Activated T-helper 2 cell treated with anti-CD3 and anti-CD28 coated beads, Interferon-gamma antibody, Interleukin-2, Interleukin-4, amounts not matched to agents 10 μg/mL and 5 μg/mL and 100 μg/mL, durations not matched to agents 14 hours and 24 hours and 36 hours (primary cell): Measurements from ENCODE around the gene IQCC. TPM values are rescaled to one million over a fixed set of nuclear protein-coding genes. Genes with fewer than 3 reads are reported as not detected.

Experiments
- DNase-seq: peaks from one replicate; pipeline ENCODE4 v3.0.0; 2021; ENCODE audit warnings: low spot score
- H3K27ac Mint-ChIP-seq: one replicate; pipeline ENCODE4 v1.8.0; 2021; ENCODE audit warnings: mixed read lengths
- H3K27me3 Mint-ChIP-seq: one replicate; pipeline ENCODE4 v1.8.0; 2021; ENCODE audit warnings: low read depth, mixed read lengths
- H3K36me3 Mint-ChIP-seq: one replicate; pipeline ENCODE4 v1.8.0; 2021; ENCODE audit warnings: low read depth, mixed read lengths
- H3K4me1 Mint-ChIP-seq: one replicate; pipeline ENCODE4 v1.8.0; 2021; ENCODE audit warnings: low read depth, mixed read lengths
- H3K4me3 Mint-ChIP-seq: one replicate; pipeline ENCODE4 v1.8.0; 2021; ENCODE audit warnings: low read depth, mild to moderate bottlenecking, moderate library complexity, mixed read lengths
- H3K9me3 Mint-ChIP-seq: one replicate; pipeline ENCODE4 v1.8.0; 2021; ENCODE audit warnings: mixed read lengths
- intact Hi-C: fragments of 100-400 bp; cut with micrococcal nuclease; formaldehyde crosslinking; loops from one replicate; pipeline ENCODE4 v1.15.1; 2023
- total RNA-seq: library from RNA; stranded (reverse); gene quantifications from 2 replicates; pipeline ENCODE4 v1.2.3, GENCODE V29; 2022

The IQCC gene
- total RNA-seq, 1 donor from 2014 or later = 5.4 TPM

DNA sequence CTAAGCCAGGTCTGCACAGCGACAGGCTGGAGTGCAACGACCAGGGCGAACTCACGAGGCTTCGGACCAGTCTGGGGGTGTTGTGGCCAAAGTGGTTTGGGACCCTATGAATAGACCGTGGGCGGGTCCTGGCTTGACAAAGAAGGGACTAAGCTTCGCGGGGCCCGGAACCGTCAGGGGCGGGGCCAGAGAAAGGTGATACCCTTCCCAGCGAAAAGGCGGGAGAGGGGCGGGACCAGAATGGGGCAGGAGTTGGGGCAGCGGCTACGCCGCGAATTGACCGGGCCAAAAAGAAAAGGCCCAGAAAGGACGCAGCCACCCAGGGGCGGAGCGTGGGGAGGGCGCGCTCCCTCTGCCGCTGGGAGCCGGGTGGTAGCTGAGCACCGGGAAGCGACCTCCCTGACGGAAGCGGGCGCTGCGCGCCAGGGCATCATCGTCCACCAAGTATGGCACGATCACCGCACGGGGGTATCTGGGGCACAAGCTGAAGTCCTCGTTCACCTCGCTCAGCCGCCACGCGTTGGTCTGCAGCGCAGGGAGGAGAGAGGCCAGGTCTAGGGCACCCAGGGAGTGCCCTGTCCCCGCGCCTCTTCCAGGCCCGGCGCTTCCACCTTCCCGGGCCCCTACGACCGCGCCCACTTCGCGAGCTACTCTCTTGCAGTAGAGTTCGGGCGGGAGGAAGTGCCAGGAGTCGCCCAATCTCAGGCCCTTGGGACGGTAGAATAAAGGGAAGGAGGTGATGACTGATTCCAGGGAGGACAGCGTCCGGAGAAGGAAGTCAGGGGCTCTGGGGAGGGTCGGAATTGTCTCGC, 34.9 kb downstream of the IQCC start:
- H3K27ac Mint-ChIP-seq = no peak overlapping the region
- no peaks in the 10 kb centered on the region for H3K9me3 Mint-ChIP-seq
- intact Hi-C loops = no loop called here
- H3K4me1 Mint-ChIP-seq = peaks cover 13% of the 10 kb centered on the region
- H3K36me3 Mint-ChIP-seq = no peaks in the 10 kb centered on the region
- H3K4me3 Mint-ChIP-seq = peak overlapping the region; percentile 78
- no peak for DNase-seq
- H3K27me3 Mint-ChIP-seq = no peaks in the 10 kb centered on the region

DNA sequence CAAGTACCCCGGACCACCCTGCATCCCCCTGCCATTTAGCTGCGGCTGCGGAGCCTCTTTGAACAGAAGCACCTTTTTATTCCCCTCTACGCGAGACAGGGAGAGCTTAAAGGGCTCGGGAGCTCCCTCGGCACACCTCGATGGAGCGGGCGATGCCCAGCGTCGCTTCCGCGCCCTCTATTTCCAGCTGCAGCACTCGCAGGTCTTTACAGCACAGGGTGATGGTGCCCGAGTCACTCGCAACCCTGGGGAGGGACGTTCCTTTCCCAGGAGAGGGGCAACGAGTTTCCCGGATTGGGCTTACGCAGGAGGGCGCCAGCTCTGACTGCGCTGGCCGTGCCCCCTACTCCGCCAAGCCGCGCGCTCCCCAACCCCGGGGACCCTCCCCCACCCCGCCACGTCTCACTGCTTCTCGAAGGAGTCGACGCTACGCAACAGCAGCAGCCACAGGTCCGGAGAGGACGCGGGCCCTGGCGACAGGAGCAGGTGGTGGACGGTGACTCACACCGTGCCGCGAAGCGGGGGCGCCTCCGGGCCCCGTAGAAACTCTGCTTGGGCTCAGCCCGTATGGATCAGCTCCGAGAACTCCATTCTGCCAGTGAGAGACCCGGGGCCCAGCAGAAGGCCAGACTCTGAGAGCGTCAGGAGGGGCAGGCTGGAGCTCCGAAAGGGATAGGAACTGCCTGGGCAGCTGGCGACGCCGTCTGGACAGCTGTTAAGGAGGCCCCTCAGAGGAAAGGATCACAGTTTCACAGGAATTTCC, 35.7 kb downstream of the IQCC start:
- DNase-seq = no peak
- intact Hi-C loops = no loop called here
- Mint-ChIP-seq H3K27ac (no peak overlapping the region), H3K4me3 (peak overlapping the region; percentile 78), H3K27me3 (no peaks in the 10 kb centered on the region), H3K36me3 (no peaks in the 10 kb centered on the region), H3K4me1 (peaks cover 13% of the 10 kb centered on the region), H3K9me3 (no peaks in the 10 kb centered on the region)

DNA sequence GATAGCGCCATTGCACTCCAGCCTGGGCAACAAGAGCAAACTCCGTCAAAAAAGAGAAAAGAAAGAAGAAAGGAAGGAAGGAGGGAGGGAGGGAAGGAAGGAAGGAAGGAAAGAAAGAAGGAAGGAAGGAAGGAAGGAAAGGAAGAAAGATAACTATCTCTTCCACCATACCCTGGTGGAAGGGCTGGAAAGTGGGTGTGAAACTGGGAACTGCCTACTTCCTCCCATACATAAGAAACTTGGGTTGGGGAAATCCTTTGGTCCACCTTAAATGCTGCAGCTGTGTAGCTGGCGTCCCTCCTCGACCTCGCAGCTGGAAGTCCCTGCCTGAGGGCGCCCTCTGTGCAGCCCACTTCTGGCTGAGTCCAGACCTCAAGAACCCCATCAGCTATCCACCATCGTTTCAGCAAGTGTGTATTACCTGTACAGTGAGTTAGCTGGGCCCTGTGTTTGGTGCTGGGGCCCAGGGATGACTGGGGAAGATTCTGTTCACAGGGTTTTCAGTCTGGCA, 36.9 kb downstream of the IQCC start:
- Mint-ChIP-seq H3K36me3 (no peaks in the 10 kb centered on the region), H3K4me3 (no peak overlapping the region), H3K9me3 (no peaks in the 10 kb centered on the region), H3K27ac (no peak overlapping the region), H3K4me1 (peaks cover 13% of the 10 kb centered on the region), H3K27me3 (no peaks in the 10 kb centered on the region)
- no peak for DNase-seq
- intact Hi-C loops = no loop called here

DNA sequence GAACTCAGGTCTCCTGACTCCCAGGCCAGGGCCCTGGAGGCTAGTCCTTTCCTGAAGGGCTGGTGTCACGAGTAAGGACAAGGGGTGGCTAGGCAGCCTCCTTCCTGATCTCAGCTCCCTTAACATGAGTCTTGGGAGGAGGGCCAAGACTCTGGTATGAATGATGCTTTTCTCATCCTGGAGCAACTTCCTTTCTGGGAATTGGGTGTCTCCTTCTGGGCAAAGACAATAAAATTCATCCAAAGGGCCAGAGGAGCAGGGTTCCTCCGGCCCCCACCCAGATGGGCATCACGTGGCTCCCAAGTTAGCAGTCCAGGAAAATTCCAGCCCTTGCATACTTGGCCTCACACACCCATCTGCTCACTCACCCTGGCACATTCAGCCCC, 41.4 kb downstream of the IQCC start, which contains the start of gene FAM167B:
TSS of gene FAM167B (plus strand) at position 335 of the 386 bp plus-strand sequence. CDS start 200 bp downstream, outside the sequence.
- peaks cover 35% of the 10 kb centered on the region for H3K4me1 Mint-ChIP-seq
- H3K9me3 Mint-ChIP-seq = no peaks in the 10 kb centered on the region
- peak within 1 kb of the TSS; percentile 94 for H3K27ac Mint-ChIP-seq
- no peaks in the 10 kb centered on the region for H3K27me3 Mint-ChIP-seq
- no peak for DNase-seq
- intact Hi-C loops = no loop called here
- peak within 1 kb of the TSS; percentile 66 for H3K4me3 Mint-ChIP-seq
- peaks cover 4% of the 10 kb centered on the region for H3K36me3 Mint-ChIP-seq

DNA sequence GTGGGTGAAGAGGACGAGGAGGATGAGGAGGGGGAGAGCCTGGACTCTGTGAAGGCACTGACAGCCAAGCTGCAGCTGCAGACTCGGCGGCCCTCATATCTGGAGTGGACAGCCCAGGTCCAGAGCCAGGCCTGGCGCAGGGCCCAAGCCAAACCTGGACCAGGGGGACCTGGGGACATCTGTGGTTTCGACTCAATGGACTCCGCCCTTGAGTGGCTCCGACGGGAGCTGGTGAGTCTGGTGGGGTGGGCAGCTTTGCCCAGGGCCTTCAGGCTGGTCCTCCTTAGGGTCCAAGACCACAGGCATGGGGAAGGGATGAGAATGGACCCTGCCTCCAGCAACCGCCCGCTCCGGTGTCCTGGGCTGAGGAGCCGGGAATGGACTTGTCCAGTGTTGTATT, 42.0 kb downstream of the IQCC start:
- H3K27ac Mint-ChIP-seq = peak overlapping the region; percentile 94
- peaks cover 34% of the 10 kb centered on the region for H3K4me1 Mint-ChIP-seq
- no peak for DNase-seq
- H3K36me3 Mint-ChIP-seq = peaks cover 10% of the 10 kb centered on the region
- H3K27me3 Mint-ChIP-seq = no peaks in the 10 kb centered on the region
- intact Hi-C loops = no loop called here
- H3K4me3 Mint-ChIP-seq = peak overlapping the region; percentile 66
- no peaks in the 10 kb centered on the region for H3K9me3 Mint-ChIP-seq

DNA sequence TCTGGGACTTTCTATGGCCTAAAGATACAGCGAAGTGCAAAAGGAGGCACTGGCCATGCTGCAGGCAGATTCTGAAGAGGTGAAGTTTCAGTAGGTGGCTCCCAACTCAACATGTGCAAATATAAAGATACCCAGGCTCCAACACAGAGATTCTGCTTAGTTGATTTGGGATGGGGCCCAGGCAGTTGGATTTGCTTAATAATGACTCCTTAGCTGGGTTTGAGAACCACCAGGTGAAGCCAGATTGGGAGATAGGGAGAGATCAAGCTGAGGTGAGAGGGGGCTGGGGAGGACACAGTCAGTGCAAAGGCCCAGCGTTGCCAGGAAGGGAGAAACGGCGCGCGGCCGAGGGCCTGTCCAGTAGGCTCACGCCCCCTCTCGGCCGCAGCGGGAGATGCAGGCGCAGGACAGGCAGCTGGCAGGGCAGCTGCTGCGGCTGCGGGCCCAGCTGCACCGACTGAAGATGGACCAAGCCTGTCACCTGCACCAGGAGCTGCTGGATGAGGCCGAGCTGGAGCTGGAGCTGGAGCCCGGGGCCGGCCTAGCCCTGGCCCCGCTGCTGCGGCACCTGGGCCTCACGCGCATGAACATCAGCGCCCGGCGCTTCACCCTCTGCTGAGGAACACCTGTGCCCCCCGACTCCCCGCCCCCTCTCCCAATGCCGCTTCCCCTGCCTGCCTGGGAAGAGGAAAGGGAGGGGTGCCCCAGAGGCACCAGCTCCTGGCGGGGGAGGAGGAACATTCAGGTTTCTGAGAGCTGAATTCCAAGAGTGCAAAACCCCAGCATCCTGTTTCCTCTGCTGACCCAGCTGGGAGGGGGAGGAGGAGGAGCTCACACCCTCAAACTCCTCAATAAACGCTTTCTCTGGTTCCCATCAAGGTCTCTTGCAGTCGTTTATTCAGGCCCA, 42.8 kb downstream of the IQCC start:
- no peaks in the 10 kb centered on the region for H3K9me3 Mint-ChIP-seq
- H3K4me3 Mint-ChIP-seq = peak overlapping the region; percentile 66
- H3K36me3 Mint-ChIP-seq = peaks cover 17% of the 10 kb centered on the region
- peaks cover 40% of the 10 kb centered on the region for H3K4me1 Mint-ChIP-seq
- peak; percentile 74 for DNase-seq
- H3K27ac Mint-ChIP-seq = peak overlapping the region; percentile 100
- intact Hi-C loops = loop anchor here (2.0 kb wide), 2 partner anchors 25 to 87 kb away; partner anchors contain the start of genes EIF3I and TMEM234
- no peaks in the 10 kb centered on the region for H3K27me3 Mint-ChIP-seq

DNA sequence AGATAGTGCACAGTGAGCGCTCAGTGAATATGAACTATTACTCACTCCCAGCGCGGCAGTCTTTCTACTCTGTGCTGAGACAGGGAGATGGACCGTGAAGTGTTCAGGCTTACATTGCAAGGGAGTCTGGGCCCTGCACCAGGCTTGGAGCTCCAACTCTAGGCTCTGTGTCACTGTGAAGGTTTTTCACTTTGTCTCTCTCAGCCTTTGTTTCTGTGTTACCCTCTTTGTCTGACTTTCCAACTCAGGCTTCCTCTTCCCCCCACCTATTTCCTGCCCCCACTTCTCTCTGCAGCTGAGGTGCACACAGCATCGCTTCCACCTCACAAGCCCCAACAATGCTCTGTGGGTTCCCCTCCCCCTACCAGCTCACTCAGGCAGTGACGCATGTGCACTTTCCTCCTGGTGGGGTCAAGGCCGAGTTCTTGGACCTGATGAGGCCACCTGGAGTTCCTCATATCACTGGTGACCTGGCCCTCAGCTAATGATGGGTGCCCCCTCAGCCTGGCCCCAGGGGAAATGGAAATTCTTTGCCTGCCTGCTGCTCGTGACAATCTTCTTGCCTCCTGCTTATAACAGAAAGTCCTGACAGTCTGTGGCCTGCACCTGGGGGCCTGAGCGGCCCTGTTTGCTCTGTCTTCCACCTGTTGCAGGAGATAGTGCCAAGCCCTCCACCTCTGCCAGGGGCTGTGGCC, 44.5 kb downstream of the IQCC start:
- Mint-ChIP-seq H3K4me1 (peaks cover 46% of the 10 kb centered on the region), H3K27ac (peak overlapping the region; percentile 100), H3K4me3 (peak overlapping the region; percentile 100), H3K27me3 (no peaks in the 10 kb centered on the region), H3K9me3 (no peaks in the 10 kb centered on the region), H3K36me3 (peaks cover 25% of the 10 kb centered on the region)
- intact Hi-C loops = loop anchor here (1.0 to 5.0 kb wide), 6 partner anchors 14 to 313 kb away; partner anchors contain the start of genes CCDC28B, EIF3I, PTP4A2 and TMEM234
- peak; percentile 80 for DNase-seq

DNA sequence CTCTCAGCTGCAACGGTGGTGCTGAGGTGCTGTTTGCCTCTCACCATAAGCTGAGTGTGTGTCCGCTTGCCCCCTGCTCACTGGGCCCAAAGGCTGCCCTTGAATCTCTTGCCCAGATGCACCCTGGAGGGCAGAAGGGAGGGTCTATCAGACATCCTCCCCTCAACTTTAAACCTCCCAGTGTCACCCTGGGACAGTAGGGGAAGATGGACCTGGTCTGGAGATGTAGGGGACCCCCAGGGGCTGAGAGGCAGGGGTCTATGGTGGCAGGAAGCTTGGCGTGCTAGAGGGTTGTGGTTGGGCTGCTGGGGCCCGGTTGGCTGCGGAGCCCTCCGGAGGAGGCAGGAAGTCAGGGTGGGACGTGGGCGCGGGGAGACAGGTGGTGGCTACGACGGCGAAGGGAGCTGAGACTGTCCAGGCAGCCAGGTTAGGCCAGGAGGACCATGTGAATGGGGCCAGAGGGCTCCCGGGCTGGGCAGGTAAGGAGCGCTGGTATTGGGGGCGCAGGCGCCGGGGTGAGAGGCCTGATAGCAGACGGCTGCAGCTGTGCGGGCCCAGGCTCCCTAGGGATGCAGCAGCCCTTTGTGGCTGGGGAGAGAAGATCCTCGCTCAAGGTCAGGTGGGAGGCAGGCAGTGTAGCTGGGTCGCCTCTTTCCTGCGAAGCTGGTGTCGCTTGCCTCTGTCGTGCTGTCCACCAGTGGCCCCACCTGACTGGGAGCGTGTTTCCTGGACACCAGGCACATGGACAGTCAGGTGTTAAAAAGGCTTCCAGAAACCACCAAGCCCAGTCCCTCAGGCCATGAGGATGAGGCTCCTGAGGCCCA, 45.6 kb downstream of the IQCC start, which contains the start of gene LCK:
TSS of gene LCK (plus strand) at position 373 of the 824 bp plus-strand sequence. CDS start 23,065 bp downstream, outside the sequence.
- H3K9me3 Mint-ChIP-seq = no peaks in the 10 kb centered on the region
- H3K27me3 Mint-ChIP-seq = no peaks in the 10 kb centered on the region
- H3K36me3 Mint-ChIP-seq = peaks cover 30% of the 10 kb centered on the region
- peak within 1 kb of the TSS; percentile 100 for H3K27ac Mint-ChIP-seq
- intact Hi-C loops = loop anchor here (1.0 to 5.0 kb wide), 4 partner anchors 13 to 314 kb away; partner anchors contain the start of genes CCDC28B and PTP4A2
- peaks cover 55% of the 10 kb centered on the region for H3K4me1 Mint-ChIP-seq
- peak; percentile 60 for DNase-seq
- peak within 1 kb of the TSS; percentile 100 for H3K4me3 Mint-ChIP-seq

DNA sequence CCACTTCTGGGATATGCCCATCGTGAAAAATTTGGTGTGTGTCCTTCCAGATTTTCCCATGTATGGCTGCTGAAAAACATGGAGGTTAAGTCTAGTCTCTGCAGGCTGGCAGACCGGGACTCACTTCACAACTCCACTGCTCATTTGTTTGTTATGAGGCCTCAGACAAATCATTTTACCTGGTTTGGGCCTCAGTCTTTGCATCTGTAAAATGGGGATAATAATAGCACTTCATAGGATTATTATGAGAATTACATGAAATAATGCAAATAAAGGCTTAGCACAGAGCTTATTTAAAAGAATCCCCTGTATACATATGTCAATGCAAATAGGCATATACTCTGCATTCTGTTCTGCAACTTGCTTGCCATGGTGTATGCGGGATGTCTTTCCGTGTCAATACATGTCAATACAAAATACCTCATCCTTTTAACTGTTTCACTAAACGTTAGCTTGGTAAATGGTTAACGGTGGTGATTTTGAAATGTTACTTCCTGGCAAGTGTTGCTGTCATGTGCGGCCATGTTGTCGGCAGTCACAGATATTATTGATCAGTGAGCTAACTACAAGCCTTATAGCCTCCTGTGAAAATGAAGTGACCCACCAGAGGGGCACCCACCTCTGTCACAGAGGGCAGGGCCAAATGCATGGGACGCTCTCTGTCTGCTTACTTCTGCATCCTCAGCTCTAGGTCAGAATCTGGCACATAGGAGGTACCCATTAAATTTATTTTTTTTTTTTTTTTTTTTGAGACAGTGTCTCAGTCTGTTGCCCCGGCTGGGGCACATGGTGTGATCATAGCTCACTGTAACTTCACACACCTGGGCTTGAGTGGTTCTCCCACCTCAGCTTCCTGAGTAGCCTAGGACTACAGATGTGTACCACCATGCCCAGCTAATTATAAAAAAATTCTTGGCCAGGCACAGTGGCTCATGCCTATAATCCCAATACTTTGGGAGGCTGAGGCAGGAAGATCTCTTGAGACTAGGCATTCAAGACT, 49.9 kb downstream of the IQCC start:
- Mint-ChIP-seq H3K27me3 (no peaks in the 10 kb centered on the region), H3K36me3 (peaks cover 54% of the 10 kb centered on the region), H3K27ac (peak overlapping the region; percentile 87), H3K4me1 (peaks cover 46% of the 10 kb centered on the region), H3K4me3 (peak overlapping the region; percentile 74), H3K9me3 (no peaks in the 10 kb centered on the region)
- peak; percentile 41 for DNase-seq
- intact Hi-C loops = loop anchor here (2.0 kb wide), 2 partner anchors 17 to 35 kb away; no protein-coding TSS in a partner anchor
